SK-N-SH (cell line): ENCODE measurements around the gene RASL12. TPM values are rescaled to one million over a fixed set of nuclear protein-coding genes. Genes with fewer than 3 reads are reported as not detected.
"Not testable (repeated sequence)": the region's sequence is repeated elsewhere in the genome, so short reads cannot be mapped to it uniquely, and the experiment has no call there.

Experiments used
- CTCF ChIA-PET: fragments of 300-600, 350-600 bp; formaldehyde crosslinking; extraction: SDS; loops from one replicate; lab custom pipeline; 2021; lab: Yijun Ruan, JAX
- POLR2A ChIA-PET: fragments of 350-600 bp; sonication (Branson Sonifier 250); formaldehyde crosslinking; extraction: SDS; loops from one replicate; lab custom pipeline; 2020; ENCODE audit warnings: antibody characterized with exemption, inconsistent platforms; lab: Yijun Ruan, JAX
- DNase-seq: peaks from one replicate; pipeline ENCODE4 v3.0.0; 2012
- H2AFZ ChIP-seq: fragments of 200-600 bp; sonication (generic); 2 replicates; pipeline ENCODE4 v1.8.1; 2016; ENCODE audit warnings: antibody characterized with exemption, mild to moderate bottlenecking, low read depth
- H3F3A ChIP-seq: fragments of 200-600 bp; sonication (generic); replicated peaks from 2 replicates; pipeline ENCODE3; 2016; ENCODE audit warnings: antibody characterized with exemption, mild to moderate bottlenecking; ENCODE audit not compliant: insufficient read depth
- H3K27ac ChIP-seq, 2 experiments: fragments of 200-500 bp in 1 of 2; fragments of 200-600 bp in 1 of 2; sonication (Bioruptor generic) in 1 of 2; sonication (generic), shearing (Covaris generic) in 1 of 2; 2 replicates each; pipeline versions ENCODE4 v1.5.1 to v1.6.1; 2014 to 2016; ENCODE audit warnings: low read depth in 2 of 2, inconsistent platforms in 1 of 2, low read length in 1 of 2, mild to moderate bottlenecking in 1 of 2, mixed read lengths in 1 of 2
- H3K27me3 ChIP-seq: fragments of 200-600 bp; sonication (generic), shearing (Covaris generic); 2 replicates; pipeline ENCODE4 v1.6.1; 2016; ENCODE audit warnings: mixed run types; ENCODE audit not compliant: insufficient read depth
- H3K36me3 ChIP-seq, 2 experiments: fragments of 200-500 bp in 1 of 2; fragments of 200-600 bp in 1 of 2; sonication (Bioruptor generic) in 1 of 2; sonication (generic) in 1 of 2; replicated peaks in 1 of 2; 2 replicates each; pipeline versions ENCODE3 to v1.5.1; 2014 to 2016; ENCODE audit warnings: low read length in 1 of 2, mild to moderate bottlenecking in 1 of 2; ENCODE audit not compliant: insufficient read depth in 2 of 2, control insufficient read depth in 1 of 2
- H3K4me1 ChIP-seq, 2 experiments: fragments of 200-500 bp in 1 of 2; fragments of 200-600 bp in 1 of 2; sonication (Bioruptor generic) in 1 of 2; sonication (generic), shearing (Covaris generic) in 1 of 2; 2 replicates each; pipeline versions ENCODE4 v1.5.1 to v1.6.1; 2014 to 2016; ENCODE audit warnings: low read depth in 1 of 2, low read length in 1 of 2, mixed run types in 1 of 2; ENCODE audit not compliant: insufficient read depth in 2 of 2, control insufficient read depth in 1 of 2
- H3K4me2 ChIP-seq: fragments of 200-600 bp; sonication (generic), shearing (Covaris generic); 2 replicates; pipeline ENCODE4 v1.6.1; 2017; ENCODE audit warnings: mixed run types
- H3K4me3 ChIP-seq, 2 experiments: fragments of 200-500 bp in 1 of 2; fragments of 200-600 bp in 1 of 2; sonication (Bioruptor generic) in 1 of 2; sonication (generic), shearing (Covaris generic) in 1 of 2; 2 replicates each; pipeline versions ENCODE4 v1.5.1 to v1.8.1; 2014 to 2016; ENCODE audit warnings: low read depth in 2 of 2, inconsistent platforms in 1 of 2, low read length in 1 of 2, mild to moderate bottlenecking in 1 of 2, mixed read lengths in 1 of 2, moderate library complexity in 1 of 2
- H3K79me2 ChIP-seq: fragments of 200-600 bp; sonication (generic); 2 replicates; pipeline ENCODE4 v1.8.1; 2017; ENCODE audit warnings: mild to moderate bottlenecking; ENCODE audit not compliant: insufficient read depth
- H3K9ac ChIP-seq: fragments of 200-600 bp; sonication (generic); 2 replicates; pipeline ENCODE4 v1.6.1; 2017; ENCODE audit warnings: mixed run types
- H3K9me2 ChIP-seq: fragments of 200-600 bp; sonication (generic); 2 replicates; pipeline ENCODE4 v1.6.1; 2017; ENCODE audit warnings: mixed run types
- H3K9me3 ChIP-seq: fragments of 200-600 bp; sonication (generic); 2 replicates; pipeline ENCODE4 v1.6.1; 2017; ENCODE audit warnings: mixed run types, mild to moderate bottlenecking, moderate library complexity
- H4K20me1 ChIP-seq: fragments of 200-600 bp; sonication (generic); 2 replicates; pipeline ENCODE4 v1.6.1; 2017; ENCODE audit warnings: mild to moderate bottlenecking, mixed run types; ENCODE audit not compliant: insufficient read depth
- CTCF ChIP-seq: fragments of 200-600 bp; sonication (generic); IDR thresholded peaks from 2 replicates; pipeline ENCODE4 v1.6.1; 2017; ENCODE audit warnings: antibody characterized with exemption, mild to moderate bottlenecking, moderate library complexity
- EP300 ChIP-seq, 2 experiments: IDR thresholded peaks; 2 replicates each; pipeline versions ENCODE4 v1.4.0 to v1.6.1; 2012; ENCODE audit warnings: borderline replicate concordance in 1 of 2, low read depth in 1 of 2, low read length in 1 of 2
- GABPA ChIP-seq: IDR thresholded peaks from 2 replicates; pipeline ENCODE4 v1.4.0; 2012; ENCODE audit warnings: low read depth, mild to moderate bottlenecking
- IRF3 ChIP-seq: fragments of 150-350 bp; IDR thresholded peaks from 2 replicates; pipeline ENCODE4 v1.6.1; 2016; ENCODE audit warnings: mild to moderate bottlenecking, low read depth, low read length
- JUND ChIP-seq: IDR thresholded peaks from 2 replicates; pipeline ENCODE4 v1.4.0; 2012
- MAX ChIP-seq: IDR thresholded peaks from 2 replicates; pipeline ENCODE4 v1.4.0; 2012; ENCODE audit warnings: low read depth
- MEF2A ChIP-seq: IDR thresholded peaks from 2 replicates; pipeline ENCODE4 v1.4.0; 2012; ENCODE audit warnings: low read depth, borderline replicate concordance
- RAD21 ChIP-seq: IDR thresholded peaks from 2 replicates; pipeline ENCODE4 v1.6.1; 2012; ENCODE audit warnings: mild to moderate bottlenecking, low read length
- RCOR1 ChIP-seq: fragments of 150-350 bp; IDR thresholded peaks from 2 replicates; pipeline ENCODE4 v1.6.1; 2017; ENCODE audit warnings: antibody characterized with exemption, low read length
- RFX5 ChIP-seq: IDR thresholded peaks from 2 replicates; pipeline ENCODE4 v1.6.1; 2012; ENCODE audit warnings: mild to moderate bottlenecking, improper control_type of control experiment, low read length
- SIN3A ChIP-seq: IDR thresholded peaks from 2 replicates; pipeline ENCODE4 v1.6.1; 2012; ENCODE audit warnings: low read depth, mild to moderate bottlenecking, low read length, moderate library complexity, borderline replicate concordance
- WGBS: methylation state at CpG from one replicate; pipeline ENCODE4 v1.1.6; 2017; ENCODE audit warnings: low lambda C conversion rate; 5-methylcytosine and 5-hydroxymethylcytosine counted together
- polyA plus RNA-seq, 3 experiments: library from polyadenylated mRNA; depleted of rRNA; stranded (reverse); fragments of >200 nt; gene quantifications; 2 replicates each; pipeline ENCODE4 v1.2.3, GENCODE V29; 2012
- TF ChIP-seq, protein P1 (sequence below): IDR thresholded peaks from 2 replicates; pipeline ENCODE4 v1.6.1; 2012; ENCODE audit warnings: mild to moderate bottlenecking, low read depth, low read length, moderate library complexity

The RASL12 gene
- polyA plus RNA-seq, 1 of the 3 experiments (the other 2 are of a cell fraction) = not detected

GRCh38 chr15:65020419-65020818, 47.4 kb downstream of the RASL12 start:
- H3K36me3 ChIP-seq = peaks cover 52 to 86% of the 10 kb centered on the region in 2 experiments
- no peak for DNase-seq
- H3K9ac ChIP-seq = no peak overlapping the region
- H3K4me3 ChIP-seq = no peak overlapping the region
- H4K20me1 ChIP-seq = no peaks in the 10 kb centered on the region
- no peak overlapping the region for H3K27ac ChIP-seq
- no peaks in the 10 kb centered on the region for H3K27me3 ChIP-seq
- CTCF ChIA-PET = interaction anchor here (1.3 to 1.8 kb wide), 2 partner anchors 13 to 15 kb away, joined by 4 to 5 read pairs; no protein-coding TSS in a partner anchor
- no peaks in the 10 kb centered on the region for H3K4me1 ChIP-seq
- no peak overlapping the region for H2AFZ ChIP-seq
- TF ChIP-seq RCOR1 = no peak
- no peak for TF ChIP-seq RFX5
- no peak for TF ChIP-seq MEF2A
- TF ChIP-seq SIN3A = no peak
- TF ChIP-seq, all 33 proteins: peak for 0
- H3K79me2 ChIP-seq = no peaks in the 10 kb centered on the region
- H3K9me3 ChIP-seq = no peaks in the 10 kb centered on the region
- H3K4me2 ChIP-seq = no peak overlapping the region
- 64% methylated on average over 1 of the region's 1 CpG for WGBS
- POLR2A ChIA-PET = no interaction called here
- H3K9me2 ChIP-seq = no peaks in the 10 kb centered on the region
- H3F3A ChIP-seq = peaks cover 9% of the 10 kb centered on the region

GRCh38 chr15:65011198-65011597, 56.6 kb downstream of the RASL12 start:
- H4K20me1 ChIP-seq, H3K4me3 ChIP-seq, H2AFZ ChIP-seq, H3F3A ChIP-seq, H3K79me2 ChIP-seq, H3K9me3 ChIP-seq, H3K4me2 ChIP-seq, H3K4me1 ChIP-seq, H3K9ac ChIP-seq, H3K9me2 ChIP-seq, DNase-seq, POLR2A ChIA-PET, H3K27ac ChIP-seq, H3K27me3 ChIP-seq: not testable (repeated sequence)
- CTCF ChIA-PET = interaction anchor here (0.9 to 1.2 kb wide), 2 partner anchors 11 to 90 kb away, joined by 3 to 4 read pairs; no protein-coding TSS in a partner anchor
- WGBS = 84% methylated on average over 4 of the region's 4 CpGs
- peaks cover 12 to 62% of the 10 kb centered on the region in 2 experiments for H3K36me3 ChIP-seq

GRCh38 chr15:65008983-65009382, 58.8 kb downstream of the RASL12 start:
- Histone ChIP-seq H3K79me2 (no peaks in the 10 kb centered on the region), H2AFZ (no peak overlapping the region), H3K9ac (no peak overlapping the region), H3K4me1 (no peaks in the 10 kb centered on the region), H3K27me3 (no peaks in the 10 kb centered on the region), H3K9me2 (no peaks in the 10 kb centered on the region), H3K36me3 (peaks cover 8 to 58% of the 10 kb centered on the region in 2 experiments), H3K9me3 (no peaks in the 10 kb centered on the region), H3K4me3 (no peak overlapping the region), H3K27ac (no peak overlapping the region), H3F3A (no peaks in the 10 kb centered on the region), H3K4me2 (no peak overlapping the region), H4K20me1 (no peaks in the 10 kb centered on the region)
- POLR2A ChIA-PET = no interaction called here
- CTCF ChIA-PET = interaction anchor here (0.8 to 1.9 kb wide), 5 partner anchors 18 to 278 kb away, joined by 3 to 8 read pairs (median 4); no protein-coding TSS in a partner anchor
- DNase-seq = no peak
- 88% methylated on average over 2 of the region's 2 CpGs for WGBS
- TF ChIP-seq CTCF (peak; percentile 11; the same call in 1 of the 2 replicates), MAX (no peak), EP300 (IDR thresholded peaks at IDR 0.05; ENCODE audit: borderline replicate concordance in 1 of 2, low read depth in 1 of 2, low read length in 1 of 2) (no peak), IRF3 (no peak), GABPA (no peak), RAD21 (peak; percentile 50), JUND (no peak)
- TF ChIP-seq, protein P1, sequence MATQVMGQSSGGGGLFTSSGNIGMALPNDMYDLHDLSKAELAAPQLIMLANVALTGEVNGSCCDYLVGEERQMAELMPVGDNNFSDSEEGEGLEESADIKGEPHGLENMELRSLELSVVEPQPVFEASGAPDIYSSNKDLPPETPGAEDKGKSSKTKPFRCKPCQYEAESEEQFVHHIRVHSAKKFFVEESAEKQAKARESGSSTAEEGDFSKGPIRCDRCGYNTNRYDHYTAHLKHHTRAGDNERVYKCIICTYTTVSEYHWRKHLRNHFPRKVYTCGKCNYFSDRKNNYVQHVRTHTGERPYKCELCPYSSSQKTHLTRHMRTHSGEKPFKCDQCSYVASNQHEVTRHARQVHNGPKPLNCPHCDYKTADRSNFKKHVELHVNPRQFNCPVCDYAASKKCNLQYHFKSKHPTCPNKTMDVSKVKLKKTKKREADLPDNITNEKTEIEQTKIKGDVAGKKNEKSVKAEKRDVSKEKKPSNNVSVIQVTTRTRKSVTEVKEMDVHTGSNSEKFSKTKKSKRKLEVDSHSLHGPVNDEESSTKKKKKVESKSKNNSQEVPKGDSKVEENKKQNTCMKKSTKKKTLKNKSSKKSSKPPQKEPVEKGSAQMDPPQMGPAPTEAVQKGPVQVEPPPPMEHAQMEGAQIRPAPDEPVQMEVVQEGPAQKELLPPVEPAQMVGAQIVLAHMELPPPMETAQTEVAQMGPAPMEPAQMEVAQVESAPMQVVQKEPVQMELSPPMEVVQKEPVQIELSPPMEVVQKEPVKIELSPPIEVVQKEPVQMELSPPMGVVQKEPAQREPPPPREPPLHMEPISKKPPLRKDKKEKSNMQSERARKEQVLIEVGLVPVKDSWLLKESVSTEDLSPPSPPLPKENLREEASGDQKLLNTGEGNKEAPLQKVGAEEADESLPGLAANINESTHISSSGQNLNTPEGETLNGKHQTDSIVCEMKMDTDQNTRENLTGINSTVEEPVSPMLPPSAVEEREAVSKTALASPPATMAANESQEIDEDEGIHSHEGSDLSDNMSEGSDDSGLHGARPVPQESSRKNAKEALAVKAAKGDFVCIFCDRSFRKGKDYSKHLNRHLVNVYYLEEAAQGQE = no peak
